ENCODE data around the gene FAM76B.

- TF ChIP-seq CTCF (IDR thresholded peaks at IDR 0.05) (no peak), POLR2A (IDR thresholded peaks at IDR 0.05) (no peak)
These were observed 6.2 kb upstream of the FAM76B start for GRCh38 chr11:95795627-95796295.

Measured in Peyer's patch (tissue), 4 donors.